ENCODE results near the gene IFITM1. TPM values are rescaled to one million over a fixed set of nuclear protein-coding genes. Genes with fewer than 3 reads are reported as not detected.
"Not testable (repeated sequence)": the region's sequence is repeated elsewhere in the genome, so short reads cannot be mapped to it uniquely, and the experiment has no call there.

The IFITM1 gene
- total RNA-seq, 1 donor from 2014 or later, result 125 TPM

- intact Hi-C loops (cut with DNase I), result no loop called here
- ATAC-seq (no peak), DNase-seq (ENCODE audit: missing footprints) (no peak)
Observed at GRCh38 chr11:352456-353031, 38.7 kb downstream of the IFITM1 start.

GRCh38 chr11:353179-353873 lies 39.5 kb downstream of the IFITM1 start:
- ATAC-seq (peak; percentile 69), DNase-seq (ENCODE audit: missing footprints) (peak; percentile 87)
- intact Hi-C loops (cut with DNase I), result no loop called here

- intact Hi-C loops (cut with DNase I), result loop anchor here (1.0 to 5.0 kb wide), 3 partner anchors 29 to 119 kb away; partner anchors contain the start of genes PSMD13 and SIRT3
- ATAC-seq (peak; percentile 88), DNase-seq (ENCODE audit: missing footprints) (peak; percentile 97)
Observed at GRCh38 chr11:355581-356458, 42.0 kb downstream of the IFITM1 start.

- intact Hi-C loops (cut with DNase I), result loop anchor here (5.0 kb wide), 1 partner anchor 119 kb away; the partner anchor contains the start of genes PSMD13 and SIRT3
- no peak for ATAC-seq
- no peak for DNase-seq (ENCODE audit: missing footprints)
Observed at GRCh38 chr11:356610-357009, 42.8 kb downstream of the IFITM1 start.

GRCh38 chr11:357582-357981 lies 43.7 kb downstream of the IFITM1 start:
- no peak for ATAC-seq
- intact Hi-C loops (cut with DNase I), result loop anchor here (5.0 kb wide), 1 partner anchor 120 kb away; the partner anchor contains the start of genes PSMD13 and SIRT3
- no peak for DNase-seq (ENCODE audit: missing footprints)

GRCh38 chr11:358129-358800 lies 44.4 kb downstream of the IFITM1 start:
- no peak for ATAC-seq
- no peak for DNase-seq (ENCODE audit: missing footprints)
- intact Hi-C loops (cut with DNase I), result loop anchor here (5.0 kb wide), 1 partner anchor 121 kb away; the partner anchor contains the start of genes PSMD13 and SIRT3

DNA sequence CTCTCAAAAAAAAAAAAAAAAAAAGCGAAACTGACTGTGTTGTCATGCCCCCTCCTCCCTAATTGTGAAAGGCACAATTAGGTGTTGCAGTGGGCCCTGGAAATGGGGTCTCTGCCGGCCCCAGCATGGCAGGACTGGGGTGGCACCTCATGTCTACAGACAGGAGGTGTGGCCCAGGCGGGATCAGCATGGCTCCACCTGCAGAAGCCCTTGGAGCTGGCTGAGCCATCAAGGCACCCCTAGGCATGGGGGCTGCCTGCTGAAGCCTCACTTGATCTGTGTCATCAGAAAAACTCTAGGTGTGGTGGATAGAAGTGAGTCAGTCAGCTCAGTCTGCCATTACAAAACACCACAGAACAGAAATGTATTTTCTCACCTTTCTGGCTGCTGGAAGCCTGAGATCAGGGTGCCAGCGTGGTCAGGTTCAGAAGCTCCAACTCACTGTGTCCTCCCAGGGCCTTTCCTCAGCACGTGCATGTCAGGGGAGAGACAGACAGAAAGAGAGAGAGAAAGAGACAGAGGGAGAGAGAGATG lies 45.4 kb downstream of the IFITM1 start:
- no peak for DNase-seq (ENCODE audit: missing footprints)
- intact Hi-C loops (cut with DNase I), result loop anchor here (5.0 kb wide), 1 partner anchor 122 kb away; the partner anchor contains the start of genes PSMD13 and SIRT3
- ATAC-seq, result no peak

DNA sequence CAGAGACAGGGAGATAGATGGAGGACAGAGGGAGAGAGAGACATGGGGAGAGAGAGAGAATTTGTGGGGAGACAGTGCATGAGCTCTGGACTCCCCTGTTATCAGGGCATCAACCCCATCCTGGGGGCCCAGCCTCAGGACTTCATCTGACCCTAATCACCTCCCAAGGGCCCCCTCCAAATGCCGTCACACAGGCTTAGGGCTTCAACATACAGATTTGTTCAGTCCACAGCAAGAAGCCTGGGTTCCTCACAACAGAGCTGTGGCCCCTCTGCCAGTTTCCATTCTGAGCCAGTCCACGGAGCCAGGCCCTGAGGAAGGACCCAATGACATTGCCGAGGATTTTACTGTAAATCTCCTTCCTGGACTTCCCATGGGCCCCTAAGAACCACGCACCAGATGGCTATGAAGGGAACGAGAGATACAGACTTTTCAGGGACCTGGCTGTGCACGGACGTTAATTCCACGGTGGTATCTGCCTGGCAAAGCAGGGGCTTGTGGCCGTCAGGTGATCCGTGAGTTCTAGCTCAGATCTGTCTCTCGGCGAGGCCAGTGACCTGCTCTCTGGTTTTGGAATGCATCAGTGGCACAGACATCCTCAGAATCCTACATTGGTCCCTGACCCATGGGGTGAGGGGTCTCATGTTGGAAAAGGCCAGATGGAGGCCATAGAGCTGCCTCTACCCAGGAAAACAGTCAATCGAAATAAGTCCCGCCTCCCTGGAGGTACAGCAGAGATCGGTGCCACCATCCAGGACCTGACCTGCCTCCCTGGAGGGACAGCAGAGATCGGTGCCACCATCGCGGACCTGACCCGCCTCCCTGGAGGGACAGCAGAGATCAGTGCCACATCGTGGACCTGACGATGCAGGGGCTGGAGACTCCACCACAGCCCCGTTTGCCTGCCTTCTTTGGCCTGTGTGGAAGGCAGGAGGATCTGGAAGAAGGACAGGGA lies 46.8 kb downstream of the IFITM1 start:
- DNase-seq (ENCODE audit: missing footprints) (no peak), ATAC-seq (no peak)
- intact Hi-C loops (cut with DNase I), result no loop called here

DNA sequence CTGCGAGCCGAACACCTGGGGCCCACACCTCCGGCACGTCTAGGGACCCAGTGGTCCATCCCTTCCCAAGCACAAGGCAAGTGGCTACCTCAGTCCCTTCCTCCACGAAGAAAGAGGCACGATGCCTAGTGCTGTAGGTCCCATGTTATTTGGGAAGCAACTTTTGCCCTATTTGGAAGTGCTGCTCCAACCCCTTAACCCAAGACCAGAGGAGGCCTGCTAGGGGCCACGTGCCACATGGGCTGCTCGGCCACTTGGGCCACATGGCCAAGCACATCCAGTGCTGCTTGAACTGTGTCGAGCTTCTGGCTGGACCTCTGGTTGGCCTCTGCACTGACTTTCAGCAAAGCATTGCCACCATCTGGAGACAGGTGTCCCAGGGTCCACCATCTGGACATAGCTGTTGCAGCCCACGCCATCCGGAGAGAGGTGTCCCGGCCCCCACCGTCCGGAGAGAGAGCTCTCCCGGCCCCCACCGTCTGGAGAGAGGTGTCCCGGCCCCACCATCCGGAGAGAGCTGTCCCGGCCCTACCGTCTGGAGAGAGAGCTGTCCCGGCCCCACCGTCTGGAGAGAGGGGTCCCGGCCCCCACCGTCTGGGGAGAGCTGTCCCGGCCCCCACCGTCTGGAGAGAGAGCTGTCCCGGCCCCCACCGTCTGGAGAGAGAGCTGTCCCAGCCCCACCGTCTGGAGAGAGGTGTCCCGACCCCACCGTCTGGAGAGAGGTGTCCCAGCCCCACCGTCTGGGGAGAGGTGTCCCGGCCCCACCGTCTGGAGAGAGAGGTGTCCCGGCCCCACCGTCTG lies 49.0 kb downstream of the IFITM1 start:
- ATAC-seq (no peak), DNase-seq (ENCODE audit: missing footprints) (no peak)
- intact Hi-C loops (cut with DNase I), result no loop called here

GRCh38 chr11:363443-363805 lies 49.6 kb downstream of the IFITM1 start:
- ATAC-seq; intact Hi-C loops (cut with DNase I): not testable (repeated sequence)

DNA sequence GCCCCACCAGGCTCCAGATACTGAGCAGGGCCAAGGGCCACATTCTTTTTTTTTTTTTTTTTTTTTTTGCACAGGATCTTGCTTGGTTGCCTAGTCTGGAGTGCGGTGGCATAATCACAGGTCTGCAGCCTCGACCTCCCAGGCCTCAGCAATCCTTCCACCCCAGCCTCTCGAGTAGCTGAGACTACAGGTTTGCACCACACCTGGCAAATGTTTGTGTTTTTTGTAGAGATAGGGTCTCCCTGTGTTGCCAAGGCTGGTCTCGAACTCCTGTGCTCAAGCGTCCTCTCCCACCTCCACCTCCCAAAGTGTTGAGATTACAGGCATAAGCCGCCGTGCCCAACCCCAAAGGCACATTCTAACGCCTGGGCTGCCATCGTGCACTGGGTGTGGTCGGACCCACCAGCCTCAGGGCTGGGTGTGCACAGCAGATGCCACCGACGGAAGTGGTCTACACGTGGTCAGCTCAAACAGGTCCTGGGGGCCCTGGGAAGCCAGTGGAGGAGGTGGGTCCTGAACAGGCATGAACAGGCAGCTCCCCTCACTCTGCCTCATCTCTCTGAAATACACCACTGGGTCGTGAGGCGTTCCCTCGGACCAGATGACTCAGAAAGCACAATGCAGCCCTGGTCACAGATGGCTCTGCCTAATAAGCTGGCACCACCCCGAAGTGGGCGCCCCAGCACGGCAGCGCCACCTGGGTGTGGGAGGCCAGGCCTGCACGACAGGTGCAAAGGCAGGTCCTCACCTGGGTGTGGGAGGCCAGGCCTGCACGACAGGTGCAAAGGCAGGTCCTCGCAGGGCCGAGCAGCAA lies 50.3 kb downstream of the IFITM1 start:
- intact Hi-C loops (cut with DNase I), result no loop called here
- no peak for DNase-seq (ENCODE audit: missing footprints)
- peak; percentile 44 for ATAC-seq

More at GRCh38 chr11:363443-363805, 49.6 kb downstream of the IFITM1 start:
- not testable (repeated sequence) for DNase-seq (ENCODE audit: missing footprints)

Other genes starting within 250 kb of the IFITM1 start
- gene SCGB1C1, start 121.0 kb upstream of the IFITM1 start, total RNA-seq, result not detected
- 19.4 TPM for gene BET1L, start 106.6 kb upstream of the IFITM1 start, total RNA-seq
- gene RIC8A, start 106.3 kb upstream of the IFITM1 start, total RNA-seq, result 52.3 TPM
- gene SIRT3, start 77.7 kb upstream of the IFITM1 start, total RNA-seq, result 39.7 TPM
- 91.7 TPM for gene PSMD13, start 77.1 kb upstream of the IFITM1 start, total RNA-seq
- 0.14 TPM for gene NLRP6, start 35.6 kb upstream of the IFITM1 start, total RNA-seq
- gene PGGHG, start 24.9 kb upstream of the IFITM1 start, total RNA-seq, result 10.0 TPM
- gene IFITM5, start 14.5 kb upstream of the IFITM1 start, total RNA-seq, result not detected
- gene IFITM2, start 6.2 kb upstream of the IFITM1 start, total RNA-seq, result 253 TPM
- 401 TPM for gene IFITM3, start 6.8 kb downstream of the IFITM1 start, total RNA-seq
- gene B4GALNT4, start 55.5 kb downstream of the IFITM1 start, total RNA-seq, result 0.54 TPM
- gene PKP3, start 80.2 kb downstream of the IFITM1 start, total RNA-seq, result 0.32 TPM
- 50.0 TPM for gene SIGIRR, start 101.0 kb downstream of the IFITM1 start, total RNA-seq
- gene ANO9, start 128.0 kb downstream of the IFITM1 start, total RNA-seq, result 0.41 TPM
- 27.8 TPM for gene PTDSS2, start 136.2 kb downstream of the IFITM1 start, total RNA-seq
- gene RNH1, start 193.2 kb downstream of the IFITM1 start, total RNA-seq, result 190 TPM
- 57.5 TPM for gene HRAS, start 221.5 kb downstream of the IFITM1 start, total RNA-seq
- gene LRRC56, start 223.5 kb downstream of the IFITM1 start, total RNA-seq, result 0.16 TPM
- 0.14 TPM for gene LMNTD2, start 246.7 kb downstream of the IFITM1 start, total RNA-seq
- gene RASSF7, start 246.9 kb downstream of the IFITM1 start, total RNA-seq, result 3.9 TPM

Data from Right ventricle myocardium inferior (tissue), 1 donor.